GM18511 (cell line): Measurements from ENCODE around the gene AKT3.
A peak's percentile ranks its signal among the peaks of the same experiment; 100 is the strongest.
"Not testable (repeated sequence)": the region's sequence is repeated elsewhere in the genome, so short reads cannot be mapped to it uniquely, and the experiment has no call there.

Experiments used
- ATAC-seq: cut with Tn5 transposase; IDR thresholded peaks from one replicate; pipeline ENCODE4 v1.9.1; 2021; ENCODE audit warnings: mild to moderate bottlenecking, moderate library complexity; ENCODE audit not compliant: unreplicated experiment

Gene AKT3

DNA sequence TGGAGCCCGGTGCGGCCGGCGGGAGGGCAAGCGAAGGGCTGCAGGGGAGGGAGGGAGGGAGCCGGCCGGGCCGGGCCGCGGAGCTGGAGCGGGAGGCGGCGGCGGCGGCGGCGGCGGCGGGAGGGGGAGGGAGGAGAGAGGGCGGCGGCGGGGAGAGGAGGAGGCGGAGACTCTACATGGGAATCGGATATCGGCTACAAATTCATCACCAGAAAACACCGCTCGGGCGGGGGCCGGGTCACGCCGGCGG lies at the start of gene AKT3:
Gene AKT3, minus strand, starts transcription at position 42 of the 250 bp plus-strand sequence. CDS start 7,073 bp downstream, outside the sequence.
- ATAC-seq: peak; percentile 55

DNA sequence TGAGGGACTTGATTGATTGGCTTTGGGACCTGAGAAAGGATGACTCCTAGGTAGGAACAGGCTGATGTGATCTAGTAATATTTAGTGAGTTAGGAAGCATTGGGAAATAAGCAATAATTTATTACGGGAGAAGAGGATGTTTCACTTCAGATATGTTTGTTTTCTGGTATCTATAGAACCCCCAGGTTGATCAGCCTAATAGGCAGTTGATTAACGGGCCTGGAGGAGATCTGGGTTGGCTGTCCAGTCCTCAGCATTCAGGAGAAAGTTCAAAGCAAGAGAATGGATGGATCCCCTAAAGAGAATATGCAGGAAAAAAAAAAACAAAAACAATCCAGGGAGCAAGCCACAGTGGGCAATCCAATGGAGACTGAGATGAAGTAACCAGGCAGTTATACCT lies 48.2 kb upstream of the AKT3 start:
- no peak for ATAC-seq

DNA sequence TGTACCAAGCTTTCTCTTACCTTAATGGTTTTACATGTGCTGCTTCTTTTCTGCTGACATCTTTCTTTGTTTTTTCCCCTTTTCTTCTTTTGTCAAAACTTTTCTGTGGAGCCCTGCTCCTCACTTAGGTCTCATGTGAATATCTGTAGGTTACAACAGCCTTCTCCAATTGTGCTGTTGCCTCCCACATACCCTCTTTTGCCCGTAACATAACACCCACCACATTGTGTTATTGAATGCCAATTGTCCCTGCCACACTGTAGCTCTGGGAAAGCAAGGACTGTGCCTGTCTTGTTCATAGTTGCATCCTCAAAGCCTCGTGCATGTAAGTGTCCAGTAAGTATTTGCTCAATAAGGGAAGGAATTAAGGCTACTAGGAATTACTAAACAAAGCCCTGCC lies 46.3 kb upstream of the AKT3 start:
- ATAC-seq: no peak

DNA sequence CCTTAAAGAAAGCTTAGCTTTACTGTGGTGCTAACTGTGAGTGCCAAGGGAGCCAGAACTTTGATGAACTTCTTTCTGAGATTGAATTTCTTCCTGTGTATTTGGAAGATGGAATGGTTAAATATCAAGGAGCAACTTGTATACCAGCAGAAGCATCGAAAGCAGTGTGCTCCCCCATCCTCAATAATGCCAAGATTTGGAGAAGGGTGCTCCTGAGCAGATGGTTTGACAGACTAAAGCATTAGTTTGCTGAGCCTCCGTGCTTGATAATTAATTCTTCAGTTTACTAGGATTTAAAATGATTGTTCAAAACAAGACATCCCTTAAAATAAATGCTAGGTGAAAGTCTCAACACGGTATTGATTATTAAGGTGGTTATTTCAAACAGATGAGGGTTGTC lies 42.4 kb upstream of the AKT3 start:
- no peak for ATAC-seq

DNA sequence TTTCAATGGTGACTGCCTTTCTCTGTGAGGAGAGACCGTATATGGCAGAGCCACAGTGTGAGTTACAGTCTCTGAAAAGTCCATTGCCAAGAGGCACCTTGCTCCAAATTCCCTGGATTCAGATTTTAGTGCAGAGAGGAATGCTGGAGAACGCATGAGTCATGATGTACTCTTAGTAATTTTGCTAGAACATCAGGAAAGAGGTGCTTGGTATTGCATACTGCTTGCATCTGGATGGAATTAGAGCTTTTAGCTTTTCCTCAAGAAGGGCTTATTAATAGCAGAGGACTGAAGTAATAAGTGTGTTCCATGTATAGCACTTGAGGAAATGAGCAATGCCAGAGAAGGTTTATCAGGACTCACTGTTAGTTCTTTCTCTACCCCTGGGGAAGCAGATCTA lies 40.5 kb upstream of the AKT3 start:
- ATAC-seq: no peak

DNA sequence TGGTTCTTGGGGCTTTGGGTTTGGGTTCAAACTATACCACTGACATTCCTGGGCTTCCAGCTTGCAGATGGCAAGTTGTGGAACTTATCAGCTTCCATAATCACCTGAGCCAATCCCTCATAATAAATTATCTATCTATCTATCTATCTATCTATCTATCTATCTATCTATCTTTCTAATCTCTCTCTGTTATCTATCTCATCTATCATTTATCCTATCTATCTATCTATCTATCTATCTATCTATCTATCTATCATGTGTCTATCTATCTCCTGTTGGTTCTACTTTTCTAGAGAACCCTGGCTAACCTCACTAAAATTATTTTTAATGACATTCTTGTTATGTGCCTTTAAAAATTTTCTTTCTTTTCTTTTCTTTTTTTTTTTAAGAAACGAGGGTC lies 35.8 kb upstream of the AKT3 start:
- no peak for ATAC-seq

DNA sequence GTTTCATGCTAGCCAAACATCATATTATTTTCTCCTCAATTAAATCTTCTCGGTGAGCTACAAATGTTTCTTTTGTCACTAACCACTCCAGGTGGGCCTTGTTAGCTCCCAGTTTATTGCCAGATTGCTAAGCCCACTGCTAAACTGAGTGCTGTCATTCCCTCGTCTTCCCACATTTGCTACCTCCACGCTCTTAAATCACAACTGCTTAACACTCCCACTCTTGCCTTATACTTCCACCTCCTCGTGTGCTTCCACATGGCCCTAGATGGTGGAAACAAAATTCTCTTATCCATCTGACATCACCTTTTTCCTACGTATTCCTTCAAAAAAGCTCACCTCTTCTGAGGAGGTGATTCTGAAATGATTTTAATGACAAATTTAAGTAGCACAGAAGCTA lies 34.6 kb upstream of the AKT3 start:
- ATAC-seq: no peak

DNA sequence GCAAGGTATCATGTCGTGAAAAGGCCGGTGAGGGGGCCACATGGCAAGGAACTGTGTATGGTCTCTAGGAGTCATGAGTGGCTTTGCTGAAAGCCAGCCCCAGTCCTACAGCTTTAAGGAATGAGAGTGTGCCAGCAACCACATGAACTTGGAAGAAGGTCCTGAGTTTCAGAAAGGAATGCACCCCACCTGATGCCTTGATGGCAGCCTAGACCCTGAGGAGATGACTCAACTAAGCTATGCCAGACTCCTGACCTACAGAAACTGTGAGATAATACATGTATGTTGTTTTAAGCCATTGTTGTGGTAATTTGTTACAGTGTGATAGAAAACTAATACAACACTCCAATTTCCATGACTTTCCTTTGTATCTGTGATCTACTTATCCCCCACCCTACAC lies 33.5 kb upstream of the AKT3 start:
- ATAC-seq: no peak

DNA sequence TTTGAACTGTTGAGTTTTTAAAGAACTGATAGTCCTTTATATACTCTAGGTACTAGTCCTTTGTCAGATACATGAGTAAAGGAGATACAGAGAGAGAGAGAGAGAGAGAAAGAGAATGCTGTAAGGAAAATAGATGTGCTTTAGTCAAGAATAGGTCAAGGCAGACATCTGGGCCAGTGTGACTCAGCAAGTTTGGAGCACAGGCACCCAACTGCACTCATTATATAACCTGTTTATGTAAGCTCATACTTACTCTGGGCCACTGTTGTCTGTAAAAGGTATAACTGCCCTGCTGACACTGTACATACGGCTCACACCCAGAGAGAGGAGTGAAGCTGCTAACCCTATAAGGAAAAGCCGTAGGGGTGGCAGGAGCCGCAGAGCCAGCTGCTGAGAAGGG lies 32.2 kb upstream of the AKT3 start:
- no peak for ATAC-seq

DNA sequence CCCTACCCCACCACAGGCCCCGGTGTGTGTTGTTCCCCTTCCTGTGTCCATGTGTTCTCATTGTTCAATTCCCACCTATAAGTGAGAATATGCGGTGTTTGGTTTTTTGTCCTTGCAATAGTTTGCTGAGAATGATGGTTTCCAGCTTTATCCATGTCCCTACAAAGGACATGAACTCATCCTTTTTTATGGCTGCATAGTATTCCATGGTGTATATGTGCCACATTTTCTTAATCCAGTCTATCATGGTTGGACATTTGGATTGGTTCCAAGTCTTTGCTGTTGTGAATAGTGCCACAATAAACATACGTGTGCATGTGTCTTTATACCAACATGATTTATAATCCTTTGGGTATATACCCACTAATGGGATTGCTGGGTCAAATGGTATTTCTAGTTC lies 27.0 kb upstream of the AKT3 start:
- not testable (repeated sequence) for ATAC-seq

DNA sequence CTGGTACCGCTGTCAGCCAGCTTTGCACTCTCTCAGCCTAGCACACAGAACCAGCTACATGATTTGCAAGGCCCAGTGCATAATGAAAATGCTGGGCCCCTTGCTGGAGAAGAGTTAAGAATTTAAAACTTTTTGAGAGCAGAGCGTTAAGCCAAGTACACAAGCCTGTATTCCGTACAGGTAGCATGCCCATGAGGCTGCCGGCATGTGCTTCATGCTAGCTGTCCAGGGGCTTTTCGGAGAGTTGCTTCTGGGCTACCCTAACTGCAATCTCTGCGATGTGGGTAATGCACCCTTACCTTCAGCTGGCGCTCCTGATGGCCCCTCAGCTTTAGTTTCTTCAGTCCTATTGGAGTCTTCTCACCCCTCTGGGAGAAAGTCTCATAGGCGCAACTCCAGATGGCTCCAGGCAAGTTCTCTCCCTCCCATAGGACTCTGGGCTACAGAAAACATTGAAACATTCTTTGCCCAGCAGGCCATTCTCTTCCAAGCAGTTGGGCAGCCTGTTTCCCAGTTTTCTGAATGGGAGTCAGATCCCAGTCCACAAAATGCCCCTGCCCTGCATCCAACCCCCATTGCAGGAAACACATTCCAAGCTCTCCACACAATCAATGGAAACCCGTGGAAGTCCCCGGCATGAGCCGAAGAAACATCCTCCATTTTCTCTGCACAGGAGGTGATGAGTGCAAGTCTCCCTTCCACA lies 5.7 kb upstream of the AKT3 start:
- ATAC-seq: no peak

DNA sequence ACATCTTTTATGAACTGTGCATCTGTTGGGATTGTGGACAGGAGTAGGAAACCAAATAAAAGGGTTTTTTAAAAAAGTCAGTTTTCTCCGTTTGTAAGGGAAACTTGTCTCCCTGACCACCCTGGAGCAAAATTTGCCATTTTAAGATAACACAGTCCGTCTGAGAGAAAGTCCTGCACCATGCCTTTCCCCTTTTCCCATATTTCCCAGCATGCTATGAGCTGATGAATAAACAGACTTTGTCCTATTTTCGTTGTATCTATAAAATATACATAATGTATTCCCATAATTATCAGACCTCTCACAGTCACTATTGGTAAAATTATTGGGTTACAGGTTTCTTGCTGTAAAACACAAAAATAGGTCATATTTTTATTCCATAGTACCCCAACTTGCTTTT lies 1.7 kb upstream of the AKT3 start:
- ATAC-seq: no peak

DNA sequence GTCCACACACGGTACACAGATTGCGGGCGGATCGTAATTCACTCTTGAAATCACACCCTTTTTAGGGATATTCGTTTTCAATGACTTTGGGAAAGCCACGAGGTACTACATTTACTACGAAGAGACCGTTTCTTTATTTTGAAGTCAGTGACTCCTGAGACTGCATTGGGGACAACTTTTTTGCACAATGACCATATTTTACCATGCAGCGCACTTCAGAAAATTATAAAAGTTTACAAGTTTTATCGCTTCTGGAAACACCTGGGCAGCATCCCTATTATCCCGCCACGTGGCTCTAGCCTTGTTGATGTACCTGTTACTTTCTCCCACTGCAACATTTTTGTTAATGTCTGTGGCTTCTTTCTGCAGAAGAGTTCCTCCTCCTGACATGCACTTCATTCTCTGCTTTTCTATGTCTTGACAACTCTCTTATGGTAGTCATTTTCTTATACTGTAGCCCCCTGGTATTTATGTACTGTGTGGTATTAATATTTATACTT lies 1.3 kb upstream of the AKT3 start:
- no peak for ATAC-seq

DNA sequence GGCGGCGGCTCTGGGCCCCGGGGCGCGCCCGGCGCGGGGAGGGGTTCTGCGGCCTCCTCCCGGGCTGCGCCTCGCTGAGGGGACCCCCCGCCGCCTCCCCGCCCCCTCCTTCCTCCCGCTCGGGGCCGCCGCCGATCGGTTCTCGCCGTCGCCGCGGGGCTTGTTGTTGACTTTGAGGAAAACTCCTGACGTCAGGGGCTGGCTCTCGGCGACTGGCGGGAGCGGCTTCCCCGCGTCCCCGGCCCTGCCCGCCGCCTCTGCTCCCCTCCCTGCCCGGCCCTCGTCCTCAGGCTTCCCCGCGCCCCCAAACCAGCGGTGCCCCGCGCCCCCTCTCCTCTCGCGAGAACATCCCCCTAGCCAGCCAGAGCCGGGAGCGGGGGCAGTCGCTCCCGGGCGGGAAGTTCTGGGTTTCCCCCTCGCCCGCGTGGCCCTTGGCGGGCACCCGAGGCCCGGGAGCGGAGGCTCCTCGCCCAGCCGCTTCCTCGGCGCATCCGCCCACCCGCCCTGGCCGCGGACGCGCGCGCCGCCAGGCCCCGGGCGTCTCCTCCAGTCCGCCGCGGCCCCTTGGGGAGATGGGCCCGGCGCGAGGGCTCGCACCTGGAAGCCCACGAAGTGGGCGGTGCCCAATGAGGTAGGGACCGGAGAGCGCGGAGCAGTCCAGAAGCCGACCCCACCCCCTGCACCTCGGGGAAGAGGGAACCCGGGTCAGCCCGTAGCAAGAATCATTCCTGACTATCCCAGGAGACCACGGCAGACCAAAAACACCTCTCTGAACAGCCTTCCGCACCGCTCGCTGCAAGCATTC lies 611 bp upstream of the AKT3 start:
- ATAC-seq: peak; percentile 49

DNA sequence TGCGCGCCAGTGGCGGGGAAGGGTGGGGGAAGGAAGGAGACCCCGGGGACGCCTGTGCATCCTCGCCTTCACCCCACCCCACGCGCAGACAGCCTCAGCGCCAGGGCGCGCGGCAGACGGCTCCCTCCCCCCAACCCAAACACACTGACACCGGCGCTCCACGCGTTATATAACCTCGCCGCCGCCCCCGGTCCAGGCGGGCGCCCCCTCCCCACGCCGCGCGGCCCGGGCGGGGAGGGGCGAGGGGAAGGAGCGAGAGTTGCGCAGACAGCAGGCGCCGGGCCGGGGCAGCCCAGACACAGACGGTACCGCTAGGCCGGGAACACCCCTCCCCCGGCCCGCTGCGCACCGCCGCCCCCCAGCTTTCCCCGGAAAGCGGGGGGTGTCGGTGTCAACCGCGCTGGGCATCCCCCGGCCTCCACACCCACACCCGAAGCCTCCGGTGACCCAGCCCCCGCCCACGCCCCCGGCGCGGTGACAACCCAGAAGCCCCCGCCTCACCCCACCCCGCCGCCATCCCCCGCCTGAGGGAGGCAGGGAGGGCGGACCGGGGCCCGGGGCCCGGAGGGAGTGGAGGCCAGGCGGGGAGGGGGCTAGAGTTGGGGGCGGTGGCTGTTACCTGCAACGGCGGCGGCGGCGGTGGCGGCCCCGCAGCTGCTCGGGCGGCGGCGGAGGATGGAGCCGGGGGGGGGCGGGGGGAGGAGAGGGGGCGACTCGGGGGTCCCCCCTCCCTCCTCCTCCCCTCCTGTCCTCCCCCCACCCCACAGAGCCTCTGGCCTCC lies 432 bp downstream of the AKT3 start:
- ATAC-seq: peak; percentile 32

DNA sequence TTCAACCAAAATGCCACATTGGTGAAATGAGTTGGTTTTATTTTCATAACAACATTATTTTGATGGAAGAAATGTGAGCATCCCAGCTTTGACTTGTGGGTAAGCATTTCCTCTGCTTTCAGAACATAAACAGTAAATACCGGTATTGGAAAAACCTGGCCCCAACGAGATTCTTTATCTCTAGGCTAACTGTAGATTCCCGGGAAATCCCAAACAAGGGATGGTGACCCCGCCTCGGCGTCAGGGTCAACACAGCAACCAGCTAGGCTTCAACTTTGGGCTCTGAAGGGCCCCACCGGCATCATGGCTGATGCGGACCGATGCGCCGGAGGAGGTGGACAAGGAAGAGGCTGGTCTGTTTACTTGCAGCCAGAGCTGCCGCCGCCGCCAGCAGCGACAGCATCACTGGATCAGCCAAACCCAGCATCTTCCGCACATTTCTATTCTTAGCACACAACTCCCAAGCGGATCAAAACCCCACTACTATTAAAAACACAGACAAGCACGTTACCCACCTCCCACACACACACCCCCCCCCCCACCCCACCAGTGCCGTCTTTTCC lies 1.1 kb downstream of the AKT3 start:
- peak; percentile 29 for ATAC-seq

DNA sequence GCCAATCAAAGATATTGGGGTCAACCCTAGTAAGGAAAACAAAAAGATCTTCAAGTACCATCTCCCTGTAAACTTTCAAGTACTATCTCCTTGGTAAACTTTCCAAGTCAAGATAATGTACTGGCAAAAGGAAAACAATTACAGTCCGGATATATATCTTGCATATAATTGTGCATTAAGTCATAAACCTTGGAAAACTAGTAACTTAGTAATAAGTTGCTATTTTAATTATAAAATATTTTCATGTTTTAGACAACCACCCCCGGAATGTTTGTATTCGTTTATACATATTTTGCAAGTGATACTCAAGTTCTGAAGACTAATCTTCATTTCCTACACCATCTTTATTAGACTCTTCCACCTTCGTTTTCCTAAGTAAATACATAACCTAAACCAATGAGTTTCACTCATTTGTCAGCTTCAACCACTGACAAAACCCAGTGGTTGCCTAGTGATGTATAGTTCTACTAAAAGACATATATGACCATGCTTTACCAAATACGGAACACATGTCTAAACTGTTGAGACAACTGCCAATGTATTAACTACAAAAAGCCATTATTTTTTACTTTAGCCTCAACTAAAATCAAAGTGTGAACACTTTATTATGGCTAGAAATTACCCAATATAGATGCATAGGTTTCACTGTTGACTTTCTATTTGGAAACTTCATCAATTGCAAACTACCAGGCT lies 1.7 kb downstream of the AKT3 start:
- ATAC-seq: no peak

DNA sequence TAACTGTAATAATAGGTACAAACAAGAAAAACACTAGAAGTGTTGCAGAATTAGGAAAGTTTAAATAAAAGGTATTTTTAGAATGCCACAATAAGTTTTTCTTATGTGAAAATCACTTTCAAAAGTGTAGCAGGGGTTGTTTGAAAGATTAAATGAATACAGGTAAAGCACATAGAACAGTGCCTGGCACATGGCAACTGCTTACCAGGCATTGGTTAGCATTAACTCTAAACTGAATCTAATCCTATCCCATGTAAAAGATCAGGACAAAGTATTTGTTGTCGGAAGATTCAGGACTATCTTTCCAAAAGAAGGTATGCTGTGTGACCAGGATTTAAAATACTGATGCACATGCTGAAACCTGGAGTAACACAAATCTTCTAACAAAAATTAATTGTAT lies 3.3 kb downstream of the AKT3 start:
- no peak for ATAC-seq

DNA sequence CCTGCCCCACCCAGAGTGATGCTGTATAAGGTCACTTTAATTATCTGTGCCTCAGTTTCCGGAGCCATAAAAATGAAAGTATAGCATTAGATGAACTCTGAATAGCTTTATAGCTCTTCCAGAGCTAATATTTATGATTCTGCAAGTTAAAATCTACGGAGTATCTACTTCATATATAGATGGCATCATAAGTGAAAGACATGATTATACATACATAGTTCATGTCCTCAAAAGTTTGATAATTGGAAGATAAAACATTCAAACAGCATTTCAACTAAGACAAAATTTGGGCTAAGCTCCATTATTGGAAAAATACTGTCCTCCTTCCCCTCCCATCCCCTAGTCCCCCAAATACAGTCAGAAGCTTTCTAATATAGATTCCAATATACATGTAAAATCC lies 4.2 kb downstream of the AKT3 start:
- no peak for ATAC-seq

DNA sequence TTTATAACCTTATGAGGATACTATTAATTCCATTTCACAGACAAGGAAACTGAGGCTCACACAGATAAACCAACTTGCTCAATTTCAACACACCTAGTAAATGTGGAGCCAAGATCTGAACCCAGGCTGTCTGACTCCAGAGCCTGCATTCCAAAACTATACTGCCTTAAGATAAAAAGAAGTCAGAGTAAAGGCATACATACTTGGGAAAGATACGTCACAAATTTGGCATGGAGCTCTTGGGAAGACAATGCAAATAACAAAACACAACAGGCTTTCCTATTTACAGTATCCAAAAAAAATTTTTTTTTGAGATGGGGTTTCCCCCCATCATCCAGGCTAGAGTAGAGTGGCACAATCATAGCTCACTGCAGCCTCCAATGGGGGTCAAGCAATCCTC lies 5.9 kb downstream of the AKT3 start:
- no peak for ATAC-seq

DNA sequence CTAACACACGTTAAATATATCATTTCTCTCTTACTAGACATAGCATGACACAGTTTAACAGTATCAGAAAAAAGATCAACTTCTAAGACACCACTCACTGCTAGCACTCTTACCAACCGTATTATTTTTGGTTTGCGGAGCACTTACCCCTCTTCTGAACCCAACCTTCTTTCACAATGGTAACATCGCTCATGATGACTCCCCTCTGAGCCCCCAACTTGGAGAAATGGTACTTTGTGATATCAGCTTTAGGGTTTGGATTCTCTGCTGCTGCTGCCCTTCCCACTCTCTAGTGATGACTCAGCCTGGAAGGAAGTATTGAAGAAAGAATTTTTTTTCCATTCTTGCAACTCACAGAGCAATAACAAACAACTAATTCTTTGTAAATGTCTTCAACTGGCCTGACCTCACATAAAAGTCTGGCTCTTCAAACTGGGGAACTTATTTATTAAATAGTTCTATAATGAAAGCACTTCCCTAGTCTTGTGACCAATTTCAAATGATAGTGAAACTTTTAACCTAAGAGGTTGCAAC lies 7.0 kb downstream of the AKT3 start:
- ATAC-seq: no peak
